H9 (cell line): ENCODE results near the gene MYF6. TPM values are rescaled to one million over a fixed set of nuclear protein-coding genes. Genes with fewer than 3 reads are reported as not detected.

ENCODE experiments used
- DNase-seq: peaks from one replicate; pipeline ENCODE4 v3.0.0-alpha.2; 2017
- H2AFZ ChIP-seq: one replicate; pipeline ENCODE4 v1.6.1; 2013; ENCODE audit warnings: mild to moderate bottlenecking, low read length, control low read depth, moderate library complexity
- H2AK5ac ChIP-seq: 2 replicates; pipeline ENCODE4 v1.6.1; 2013; ENCODE audit warnings: low read length, control low read depth, mixed read lengths; ENCODE audit not compliant: insufficient read length
- H2BK120ac ChIP-seq: one replicate; pipeline ENCODE4 v1.6.1; 2013; ENCODE audit warnings: low read depth, mild to moderate bottlenecking, low read length, control low read depth, inconsistent platforms; ENCODE audit not compliant: poor library complexity, severe bottlenecking
- H2BK12ac ChIP-seq: 2 replicates; pipeline ENCODE4 v1.6.1; 2013; ENCODE audit warnings: low read length, control low read depth, mixed read lengths, low read depth; ENCODE audit not compliant: insufficient read length
- H2BK15ac ChIP-seq: 2 replicates; pipeline ENCODE4 v1.6.1; 2013; ENCODE audit warnings: low read depth, low read length, control low read depth
- H2BK20ac ChIP-seq: one replicate; pipeline ENCODE4 v1.6.1; 2013; ENCODE audit warnings: low read depth, mild to moderate bottlenecking, low read length, control low read depth, inconsistent platforms; ENCODE audit not compliant: poor library complexity, severe bottlenecking
- H2BK5ac ChIP-seq: 2 replicates; pipeline ENCODE4 v1.6.1; 2013; ENCODE audit warnings: low read length, control low read depth, mixed read lengths; ENCODE audit not compliant: insufficient read length
- H3K14ac ChIP-seq: 2 replicates; pipeline ENCODE4 v1.6.1; 2013; ENCODE audit warnings: low read length, control low read depth; ENCODE audit not compliant: insufficient read depth
- H3K18ac ChIP-seq: 2 replicates; pipeline ENCODE4 v1.6.1; 2013; ENCODE audit warnings: low read depth, mild to moderate bottlenecking, mixed read lengths, low read length, control low read depth; ENCODE audit not compliant: insufficient read length
- H3K23ac ChIP-seq: 2 replicates; pipeline ENCODE4 v1.6.1; 2013; ENCODE audit warnings: low read length, control low read depth, mixed read lengths, low read depth; ENCODE audit not compliant: insufficient read length
- H3K23me2 ChIP-seq: 2 replicates; pipeline ENCODE4 v1.6.1; 2013; ENCODE audit warnings: low read depth, mild to moderate bottlenecking, mixed read lengths, low read length, control low read depth; ENCODE audit not compliant: insufficient read length, poor library complexity, severe bottlenecking
- H3K27ac ChIP-seq: 2 replicates; pipeline ENCODE4 v1.5.1; 2013; ENCODE audit warnings: low read length, control low read depth, mixed read lengths, low read depth; ENCODE audit not compliant: insufficient read length
- H3K27me3 ChIP-seq: 2 replicates; pipeline ENCODE4 v1.6.1; 2013; ENCODE audit warnings: low read length, control low read depth, inconsistent platforms; ENCODE audit not compliant: insufficient read depth
- H3K4ac ChIP-seq: 2 replicates; pipeline ENCODE4 v1.6.1; 2013; ENCODE audit warnings: low read depth, mild to moderate bottlenecking, control low read depth, inconsistent platforms, low read length, moderate library complexity
- H3K4me1 ChIP-seq: 2 replicates; pipeline ENCODE4 v1.6.1; 2013; ENCODE audit warnings: low read length, control low read depth, inconsistent platforms; ENCODE audit not compliant: insufficient read depth
- H3K4me2 ChIP-seq: 2 replicates; pipeline ENCODE4 v1.6.1; 2013; ENCODE audit warnings: low read length, control low read depth, mixed read lengths; ENCODE audit not compliant: insufficient read length, insufficient read depth
- H3K56ac ChIP-seq: 2 replicates; pipeline ENCODE4 v1.6.1; 2013; ENCODE audit warnings: low read depth, mild to moderate bottlenecking, mixed read lengths, low read length, control low read depth; ENCODE audit not compliant: insufficient read length
- H3K79me1 ChIP-seq: 2 replicates; pipeline ENCODE4 v1.6.1; 2013; ENCODE audit warnings: low read depth, mild to moderate bottlenecking, moderate library complexity, low read length, control low read depth, inconsistent platforms; ENCODE audit not compliant: insufficient read depth, poor library complexity, severe bottlenecking
- H3K79me2 ChIP-seq: 2 replicates; pipeline ENCODE4 v1.6.1; 2013; ENCODE audit warnings: low read length, control low read depth, inconsistent platforms; ENCODE audit not compliant: insufficient read depth
- H3K9ac ChIP-seq: 2 replicates; pipeline ENCODE4 v1.6.1; 2013; ENCODE audit warnings: low read length, control low read depth, mixed read lengths; ENCODE audit not compliant: insufficient read length; ENCODE audit errors: extremely low read depth
- H3K9me3 ChIP-seq: one replicate; pipeline ENCODE4 v1.6.1; 2013; ENCODE audit warnings: low read depth, low read length, inconsistent platforms; ENCODE audit not compliant: control insufficient read depth
- H3T11ph ChIP-seq: one replicate; pipeline ENCODE4 v1.6.1; 2013; ENCODE audit warnings: mild to moderate bottlenecking, low read length, control low read depth, inconsistent platforms
- H4K20me1 ChIP-seq: one replicate; pipeline ENCODE4 v1.6.1; 2013; ENCODE audit not compliant: control insufficient read depth, insufficient read length, insufficient read depth
- H4K5ac ChIP-seq: 2 replicates; pipeline ENCODE4 v1.6.1; 2013; ENCODE audit warnings: low read depth, mild to moderate bottlenecking, mixed read lengths, low read length, control low read depth; ENCODE audit not compliant: insufficient read length
- H4K8ac ChIP-seq: replicated peaks from 2 replicates; pipeline ENCODE4 v1.6.1; 2013; ENCODE audit warnings: low read length, control low read depth, mixed read lengths, low read depth; ENCODE audit not compliant: insufficient read length
- H4K91ac ChIP-seq: 2 replicates; pipeline ENCODE4 v1.6.1; 2013; ENCODE audit warnings: low read depth, mild to moderate bottlenecking, moderate library complexity, mixed read lengths, low read length, control low read depth; ENCODE audit not compliant: insufficient read length
- H3K27ac Mint-ChIP-seq, 3 experiments: 2 replicates in 2 of 3; 3 replicates in 1 of 3; pipeline ENCODE4 v1.8.0; 2020 to 2021; ENCODE audit warnings: mixed read lengths in 3 of 3, mild to moderate bottlenecking in 1 of 3, moderate library complexity in 1 of 3
- H3K27me3 Mint-ChIP-seq: 2 replicates; pipeline ENCODE4 v1.8.0; 2021; ENCODE audit warnings: low read depth, mild to moderate bottlenecking, moderate library complexity, mixed read lengths
- H3K36me3 Mint-ChIP-seq, 3 experiments: 2 replicates in 2 of 3; 3 replicates in 1 of 3; pipeline ENCODE4 v1.8.0; 2020 to 2021; ENCODE audit warnings: low read depth in 3 of 3, mixed read lengths in 3 of 3; ENCODE audit not compliant: insufficient read depth in 1 of 3
- H3K4me1 Mint-ChIP-seq, 2 experiments: 2 replicates each; pipeline ENCODE4 v1.8.0; 2020; ENCODE audit warnings: mixed read lengths in 2 of 2
- H3K4me3 Mint-ChIP-seq, 2 experiments: 2 replicates in 1 of 2; 3 replicates in 1 of 2; pipeline ENCODE4 v1.8.0; 2020 to 2021; ENCODE audit warnings: mild to moderate bottlenecking in 2 of 2, mixed read lengths in 2 of 2, moderate library complexity in 1 of 2
- H3K9me3 Mint-ChIP-seq, 2 experiments: 2 replicates in 1 of 2; 3 replicates in 1 of 2; pipeline ENCODE4 v1.8.0; 2020; ENCODE audit warnings: mild to moderate bottlenecking in 2 of 2, mixed read lengths in 2 of 2, moderate library complexity in 1 of 2
- WGBS: extraction: QIAGEN DNeasy Blood & Tissue Kit; methylation state at CpG from one replicate; pipeline ENCODE4 v1.1.7; 2013; ENCODE audit warnings: missing lambda C conversion rate, low lambda C conversion rate, mixed read lengths; ENCODE audit not compliant: insufficient read length; ENCODE audit errors: extremely low coverage; 5-methylcytosine and 5-hydroxymethylcytosine counted together
- total RNA-seq: library from RNA; stranded (reverse); gene quantifications from 2 replicates; pipeline ENCODE4 v1.2.1, GENCODE V29; 2021
- TF ChIP-seq, protein P1 (sequence below): fragments of 200-600 bp; sonication (generic); conservative IDR thresholded peaks from 3 replicates; pipeline ENCODE4 v1.8.0; 2021; ENCODE audit warnings: antibody characterized with exemption, mild to moderate bottlenecking

MYF6 gene
- total RNA-seq, 1 experiment from 2014 or later = not detected

GRCh38 chr12:80754274-80754673 lies 46.8 kb downstream of the MYF6 start:
- Histone ChIP-seq H2BK5ac (no peak overlapping the region), H2AFZ (no peak overlapping the region), H2BK12ac (no peak overlapping the region), H2BK15ac (no peak overlapping the region), H3K79me1 (no peaks in the 10 kb centered on the region), H2BK120ac (no peak overlapping the region), H3K27ac (no peak overlapping the region), H4K91ac (no peak overlapping the region), H3K4me1 (no peaks in the 10 kb centered on the region), H3K27me3 (no peaks in the 10 kb centered on the region), H3K23me2 (no peaks in the 10 kb centered on the region), H4K8ac (no peak overlapping the region), H3K56ac (no peak overlapping the region), H3K4ac (no peak overlapping the region), H4K5ac (no peak overlapping the region), H2BK20ac (no peak overlapping the region), H3K23ac (no peak overlapping the region), H3K9ac (no peak overlapping the region), H3K9me3 (no peaks in the 10 kb centered on the region), H3K14ac (no peak overlapping the region), H3K18ac (no peak overlapping the region), H4K20me1 (no peaks in the 10 kb centered on the region), H3T11ph (no peak overlapping the region), H2AK5ac (no peak overlapping the region), H3K79me2 (no peaks in the 10 kb centered on the region), H3K4me2 (no peak overlapping the region)
- Mint-ChIP-seq H3K4me3 (no peak overlapping the region), H3K4me1 (no peaks in the 10 kb centered on the region), H3K9me3 (no peaks in the 10 kb centered on the region), H3K27me3 (no peaks in the 10 kb centered on the region), H3K36me3 (no peaks in the 10 kb centered on the region), H3K27ac (no peak overlapping the region)
- no peak for DNase-seq
- TF ChIP-seq, protein P1, sequence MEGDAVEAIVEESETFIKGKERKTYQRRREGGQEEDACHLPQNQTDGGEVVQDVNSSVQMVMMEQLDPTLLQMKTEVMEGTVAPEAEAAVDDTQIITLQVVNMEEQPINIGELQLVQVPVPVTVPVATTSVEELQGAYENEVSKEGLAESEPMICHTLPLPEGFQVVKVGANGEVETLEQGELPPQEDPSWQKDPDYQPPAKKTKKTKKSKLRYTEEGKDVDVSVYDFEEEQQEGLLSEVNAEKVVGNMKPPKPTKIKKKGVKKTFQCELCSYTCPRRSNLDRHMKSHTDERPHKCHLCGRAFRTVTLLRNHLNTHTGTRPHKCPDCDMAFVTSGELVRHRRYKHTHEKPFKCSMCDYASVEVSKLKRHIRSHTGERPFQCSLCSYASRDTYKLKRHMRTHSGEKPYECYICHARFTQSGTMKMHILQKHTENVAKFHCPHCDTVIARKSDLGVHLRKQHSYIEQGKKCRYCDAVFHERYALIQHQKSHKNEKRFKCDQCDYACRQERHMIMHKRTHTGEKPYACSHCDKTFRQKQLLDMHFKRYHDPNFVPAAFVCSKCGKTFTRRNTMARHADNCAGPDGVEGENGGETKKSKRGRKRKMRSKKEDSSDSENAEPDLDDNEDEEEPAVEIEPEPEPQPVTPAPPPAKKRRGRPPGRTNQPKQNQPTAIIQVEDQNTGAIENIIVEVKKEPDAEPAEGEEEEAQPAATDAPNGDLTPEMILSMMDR = no peak
- no CpG with 5 or more reads among the region's 3 CpGs for WGBS
